Epithelial cell of esophagus (primary cell): ENCODE results near the gene ARIH2.
A peak's percentile ranks its signal among the peaks of the same experiment; 100 is the strongest.

ENCODE experiments used
- DNase-seq: peaks from one replicate; pipeline ENCODE4 v3.0.0; 2010; ENCODE audit warnings: low read depth
- H3K4me3 ChIP-seq: 2 replicates; pipeline ENCODE4 v1.5.1; 2011; ENCODE audit warnings: mild to moderate bottlenecking, low read length, control low read depth
- TF ChIP-seq, protein P1 (sequence below): IDR thresholded peaks from 2 replicates; pipeline ENCODE4 v1.5.1; 2011; ENCODE audit warnings: low read depth, mild to moderate bottlenecking, low read length, control low read depth, inconsistent platforms; ENCODE audit not compliant: insufficient read depth; ENCODE audit errors: missing control alignments

The ARIH2 gene

DNA sequence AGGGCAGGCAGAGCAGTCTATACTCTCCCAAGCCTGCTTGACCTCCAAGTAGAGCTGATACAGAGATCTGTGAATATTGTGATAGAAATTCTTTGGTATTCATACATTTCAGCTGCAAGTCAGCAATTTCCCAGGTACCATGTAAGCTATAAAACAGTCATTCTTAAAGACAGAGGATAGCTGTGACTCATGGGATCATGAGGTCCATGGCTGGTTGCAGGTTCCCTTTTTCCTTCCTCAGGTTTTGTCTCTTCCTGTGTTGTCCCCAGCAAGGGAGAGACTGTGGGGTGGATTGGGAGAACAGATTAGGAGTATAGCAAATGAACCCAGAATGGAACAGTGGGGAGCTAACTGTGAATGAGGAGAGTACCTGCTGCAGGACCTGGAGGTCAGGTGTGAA, 66.0 kb downstream of the ARIH2 start:
- TF ChIP-seq, protein P1, sequence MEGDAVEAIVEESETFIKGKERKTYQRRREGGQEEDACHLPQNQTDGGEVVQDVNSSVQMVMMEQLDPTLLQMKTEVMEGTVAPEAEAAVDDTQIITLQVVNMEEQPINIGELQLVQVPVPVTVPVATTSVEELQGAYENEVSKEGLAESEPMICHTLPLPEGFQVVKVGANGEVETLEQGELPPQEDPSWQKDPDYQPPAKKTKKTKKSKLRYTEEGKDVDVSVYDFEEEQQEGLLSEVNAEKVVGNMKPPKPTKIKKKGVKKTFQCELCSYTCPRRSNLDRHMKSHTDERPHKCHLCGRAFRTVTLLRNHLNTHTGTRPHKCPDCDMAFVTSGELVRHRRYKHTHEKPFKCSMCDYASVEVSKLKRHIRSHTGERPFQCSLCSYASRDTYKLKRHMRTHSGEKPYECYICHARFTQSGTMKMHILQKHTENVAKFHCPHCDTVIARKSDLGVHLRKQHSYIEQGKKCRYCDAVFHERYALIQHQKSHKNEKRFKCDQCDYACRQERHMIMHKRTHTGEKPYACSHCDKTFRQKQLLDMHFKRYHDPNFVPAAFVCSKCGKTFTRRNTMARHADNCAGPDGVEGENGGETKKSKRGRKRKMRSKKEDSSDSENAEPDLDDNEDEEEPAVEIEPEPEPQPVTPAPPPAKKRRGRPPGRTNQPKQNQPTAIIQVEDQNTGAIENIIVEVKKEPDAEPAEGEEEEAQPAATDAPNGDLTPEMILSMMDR, result no peak
- DNase-seq, result peak; percentile 36
- H3K4me3 ChIP-seq, result no peak overlapping the region

DNA sequence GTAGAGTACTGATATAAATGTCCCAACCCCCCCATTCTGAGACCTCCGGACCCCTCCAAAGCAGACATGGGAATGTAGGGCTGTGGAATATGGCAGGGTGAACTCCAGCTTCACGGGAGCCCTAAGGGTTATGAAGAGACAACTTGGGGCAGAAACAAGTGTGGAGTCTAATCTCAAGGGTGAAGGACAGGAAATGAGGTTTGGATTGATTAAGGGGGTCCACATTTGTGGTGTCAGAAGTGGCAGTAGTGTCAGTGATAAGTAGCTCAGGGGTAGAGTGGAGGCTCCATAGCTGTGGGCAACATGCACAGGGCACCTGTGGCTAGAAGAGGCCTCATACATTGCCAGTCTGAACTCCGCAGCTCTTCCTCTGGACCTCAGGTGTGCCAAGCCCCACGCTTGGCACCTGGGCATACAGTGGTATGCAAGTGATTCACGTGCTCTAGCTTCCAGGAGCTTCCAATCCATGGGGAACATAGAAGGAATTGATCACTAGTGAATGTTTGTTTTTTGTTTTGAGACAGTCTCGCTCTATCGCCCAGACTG, 67.3 kb downstream of the ARIH2 start:
- no peak overlapping the region for H3K4me3 ChIP-seq
- TF ChIP-seq, protein P1, result no peak
- DNase-seq, result no peak

DNA sequence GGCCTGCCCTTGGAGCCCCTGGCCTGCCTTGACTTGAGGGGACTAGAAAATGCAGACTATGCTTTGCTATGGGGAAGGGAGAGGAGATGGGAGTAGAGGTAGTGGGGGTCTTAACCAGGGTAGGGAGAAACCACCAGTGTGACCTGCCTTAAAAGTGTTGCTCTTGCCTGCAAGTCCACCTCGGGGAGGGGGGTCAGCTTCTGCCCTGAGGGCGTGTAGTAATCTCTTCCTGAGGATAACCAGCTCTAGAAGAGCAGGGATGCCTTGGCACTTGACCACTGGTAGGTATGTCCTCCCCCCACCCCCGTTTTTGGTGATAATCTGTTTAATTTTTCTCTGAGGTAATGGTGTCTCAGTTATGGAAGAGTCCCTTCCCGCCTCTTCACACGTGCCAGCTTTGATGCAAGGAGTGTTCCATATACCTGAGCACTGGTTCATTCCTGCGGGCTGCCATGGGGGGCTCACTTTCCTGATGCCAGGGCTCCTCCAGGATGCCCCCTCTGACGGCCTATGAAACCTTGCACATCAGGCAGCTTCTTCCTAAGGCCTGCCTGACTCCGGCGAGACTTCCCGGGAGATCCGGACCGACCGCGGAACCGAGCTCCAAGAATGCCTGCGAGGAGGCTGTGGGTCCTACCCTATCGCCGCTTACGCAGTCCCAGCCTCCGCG, 70.6 kb downstream of the ARIH2 start:
- TF ChIP-seq, protein P1, result no peak
- peak overlapping the region; percentile 45 for H3K4me3 ChIP-seq
- DNase-seq, result no peak

DNA sequence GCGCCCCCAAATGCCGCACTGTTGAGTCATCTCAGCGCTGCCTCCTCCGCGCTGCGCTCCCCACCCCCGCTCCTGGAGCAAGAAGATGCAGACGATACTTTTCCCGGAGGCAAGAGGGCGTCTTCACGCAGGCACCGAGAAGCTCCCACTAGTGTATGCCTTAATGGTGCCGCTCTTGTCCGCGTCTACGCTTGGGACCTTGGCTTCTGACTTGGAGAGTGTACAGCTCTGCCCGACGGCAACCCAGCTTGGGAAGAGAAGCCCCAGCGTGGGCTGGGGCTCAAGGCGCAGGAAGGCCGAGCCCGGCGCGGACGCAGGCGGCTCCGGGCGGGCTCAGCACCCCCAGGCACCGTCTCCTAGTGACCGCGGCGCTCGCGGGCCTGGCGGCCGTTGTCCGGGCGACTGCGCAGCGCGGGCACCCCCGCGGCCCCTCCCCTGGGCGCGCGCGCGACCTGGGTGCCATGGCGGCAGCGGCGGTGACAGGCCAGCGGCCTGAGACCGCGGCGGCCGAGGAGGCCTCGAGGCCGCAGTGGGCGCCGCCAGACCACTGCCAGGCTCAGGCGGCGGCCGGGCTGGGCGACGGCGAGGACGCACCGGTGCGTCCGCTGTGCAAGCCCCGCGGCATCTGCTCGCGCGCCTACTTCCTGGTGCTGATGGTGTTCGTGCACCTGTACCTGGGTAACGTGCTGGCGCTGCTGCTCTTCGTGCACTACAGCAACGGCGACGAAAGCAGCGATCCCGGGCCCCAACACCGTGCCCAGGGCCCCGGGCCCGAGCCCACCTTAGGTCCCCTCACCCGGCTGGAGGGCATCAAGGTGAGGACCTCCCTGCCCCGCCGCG, 71.4 kb downstream of the ARIH2 start, which contains the start of gene P4HTM:
Gene P4HTM, plus strand, starts transcription at position 446 of the 840 bp plus-strand sequence. Its CDS starts 16 bp downstream, at position 462.
- peak within 1 kb of the TSS; percentile 45 for H3K4me3 ChIP-seq
- TF ChIP-seq, protein P1, result peak; percentile 36
- peak; percentile 75 for DNase-seq

DNA sequence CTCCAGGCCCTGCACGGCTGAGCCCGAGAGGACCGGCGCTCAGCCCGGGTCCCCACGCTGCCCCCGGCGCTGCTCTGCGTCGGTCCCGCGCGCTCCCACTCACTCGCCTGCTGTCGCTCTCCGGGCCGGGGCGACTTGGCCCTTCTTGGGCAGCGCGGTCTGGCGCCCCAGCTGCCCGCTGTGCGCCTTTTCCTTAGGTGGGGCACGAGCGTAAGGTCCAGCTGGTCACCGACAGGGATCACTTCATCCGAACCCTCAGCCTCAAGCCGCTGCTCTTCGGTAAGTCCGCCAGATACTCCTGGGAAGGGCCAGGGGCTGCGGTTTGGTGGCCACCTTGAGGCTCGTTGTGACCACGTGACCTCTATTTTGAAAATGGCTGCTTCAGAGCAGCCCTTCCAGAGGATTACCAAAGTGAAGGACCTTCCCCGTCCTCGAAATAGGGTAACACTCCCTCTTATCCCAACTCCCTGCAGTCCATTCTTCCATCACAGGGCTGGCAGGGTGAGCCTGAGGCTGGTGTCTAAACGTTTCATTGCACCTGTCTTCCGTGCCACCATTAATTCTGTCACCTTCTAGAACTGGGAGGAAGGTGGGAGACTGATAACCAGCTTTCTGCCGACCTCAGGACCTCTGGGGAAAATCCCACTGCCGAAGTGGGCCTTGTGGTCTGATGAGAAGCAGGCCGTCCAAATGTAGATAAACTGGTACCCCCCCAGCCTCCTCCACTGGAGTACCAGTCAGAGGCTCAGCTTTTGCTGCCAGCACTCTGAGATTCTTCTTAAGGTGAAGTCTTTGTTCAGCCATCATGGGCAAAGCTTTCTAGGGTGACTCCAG, 72.2 kb downstream of the ARIH2 start:
- no peak for DNase-seq
- TF ChIP-seq, protein P1, result no peak
- peak overlapping the region; percentile 45 for H3K4me3 ChIP-seq

DNA sequence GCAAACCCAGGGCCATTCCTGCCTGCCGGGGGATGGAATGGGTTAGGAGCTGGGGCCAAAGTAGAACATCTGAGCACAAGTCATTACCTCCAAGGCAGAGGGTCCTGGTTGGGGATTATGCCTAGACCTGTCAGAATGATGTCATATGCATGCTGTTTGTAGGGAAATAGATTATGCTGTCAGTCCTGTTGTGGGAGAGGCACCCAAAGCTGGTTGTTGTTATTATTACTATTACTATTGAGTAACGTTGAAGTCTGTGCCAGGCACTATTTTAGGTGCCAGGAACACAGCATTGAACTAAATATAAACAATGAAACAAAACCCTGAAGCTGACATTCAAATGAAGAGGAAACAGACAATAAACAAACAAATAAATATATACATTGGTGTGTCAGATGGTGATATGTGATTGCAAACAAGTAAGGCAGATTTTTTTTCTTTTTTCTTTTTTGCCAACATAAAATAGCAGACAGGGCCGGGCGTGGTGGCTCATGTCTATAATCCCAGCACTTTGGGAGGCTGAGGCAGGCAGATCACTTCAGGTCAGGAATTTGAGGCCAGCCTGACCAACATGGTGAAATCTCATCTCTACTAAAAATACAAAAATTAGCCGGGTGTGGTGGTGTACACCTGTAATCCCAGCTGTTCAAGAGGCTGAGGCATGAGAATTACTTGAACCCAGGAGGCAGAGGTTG, 73.4 kb downstream of the ARIH2 start:
- peak; percentile 50 for DNase-seq
- TF ChIP-seq, protein P1, result no peak
- peak overlapping the region; percentile 45 for H3K4me3 ChIP-seq
